Liver (tissue), 3 donors: ENCODE results near the gene SYTL1.

Source experiments
- ATF3 ChIP-seq: IDR thresholded peaks from 2 replicates; pipeline ENCODE4 v1.6.1; 2016; ENCODE audit warnings: antibody characterized with exemption
- CTCF ChIP-seq: fragments of 150-350 bp; IDR thresholded peaks from 2 replicates; pipeline ENCODE4 v1.5.1; 2017; ENCODE audit warnings: improper control_type of control experiment, low read depth, low read length; ENCODE audit not compliant: missing input control
- FOXA1 ChIP-seq: IDR thresholded peaks from 2 replicates; pipeline ENCODE4 v1.6.1; 2016; ENCODE audit warnings: antibody characterized with exemption
- GABPA ChIP-seq, 2 donors: IDR thresholded peaks in 1 of 2; conservative IDR thresholded peaks in 1 of 2; 2 replicates each; pipeline ENCODE4 v1.6.1; 2016; ENCODE audit warnings: antibody characterized with exemption in 2 of 2, mild to moderate bottlenecking in 1 of 2, moderate library complexity in 1 of 2
- HNF4A ChIP-seq, 2 donors: conservative IDR thresholded peaks; 2 replicates each; pipeline ENCODE4 v1.6.1; 2016; ENCODE audit warnings: antibody characterized with exemption in 2 of 2, mild to moderate bottlenecking in 2 of 2
- MAX ChIP-seq: IDR thresholded peaks from 2 replicates; pipeline ENCODE4 v1.6.1; 2016; ENCODE audit warnings: antibody characterized with exemption
- RAD21 ChIP-seq, 2 donors: IDR thresholded peaks; 2 replicates each; pipeline ENCODE4 v1.6.1; 2016; ENCODE audit warnings: antibody characterized with exemption in 2 of 2, mild to moderate bottlenecking in 2 of 2
- REST ChIP-seq: IDR thresholded peaks from 2 replicates; pipeline ENCODE4 v1.6.1; 2016; ENCODE audit warnings: antibody characterized with exemption, mild to moderate bottlenecking
- TAF1 ChIP-seq: conservative IDR thresholded peaks from 2 replicates; pipeline ENCODE4 v1.6.1; 2016; ENCODE audit warnings: antibody characterized with exemption, mild to moderate bottlenecking
- ZBTB33 ChIP-seq: IDR thresholded peaks from 2 replicates; pipeline ENCODE4 v1.6.1; 2016; ENCODE audit warnings: antibody characterized with exemption
- donor health status: healthy.
- donor health status: healthy.

- TF ChIP-seq CTCF (no peak), RAD21 (IDR thresholded peaks at IDR 0.05) (no peak), TAF1 (no peak), REST (no peak), HNF4A (conservative IDR thresholded peaks at IDR 0.05) (no peak), ZBTB33 (no peak), MAX (no peak), GABPA (IDR thresholded peaks at IDR 0.05 in 1 of 2, conservative IDR thresholded peaks at IDR 0.05 in 1 of 2) (no peak), ATF3 (no peak), FOXA1 (no peak)
These were observed 43.0 kb upstream of the SYTL1 start for GRCh38 chr1:27298632-27299384.
